Heart left ventricle (tissue), 13 donors: Measurements from ENCODE around the gene CMBL.
"Not testable (repeated sequence)": the region's sequence is repeated elsewhere in the genome, so short reads cannot be mapped to it uniquely, and the experiment has no call there.

ENCODE experiments used
- CTCF ChIP-seq, 12 donors: fragments of 200-600 bp; sonication (generic) in 4 of 12; IDR thresholded peaks; one replicate each; pipeline versions ENCODE4 v1.5.0 to v1.8.0; 2018 to 2022; ENCODE audit warnings: antibody characterized with exemption in 12 of 12, mild to moderate bottlenecking in 5 of 12
- POLR2A ChIP-seq, 2 donors: fragments of 450-650 bp; IDR thresholded peaks; one replicate each; pipeline ENCODE4 v1.6.1; 2017; ENCODE audit warnings: antibody characterized with exemption in 2 of 2, mild to moderate bottlenecking in 2 of 2, moderate library complexity in 2 of 2
- donor health status: ischemic (EF 13 %, LVEDD 7.1; RV severe dilation, severe dysfunction).
- donor health status: DM: no; HTN: yes; CAD: no.
- donor health status: DM: no; HTN: no; CAD: no.
- donor health status: ischemic (EF 25% LVEDD 6.9; RV normal size, moderate dysfunction).
- donor health status: ischemic (EF 25% LVEDD 5.7; RV mildly dilated, moderate dysfunction).
- donor health status: ischemic (EF 35%, LVEDD 5.7; RV mildly dilated, moderate dysfunction).
- donor health status: nonischemic (EF 11% LVEDD 7.7; RV severe dilation, severe dysfunction).
- donor health status: DM: yes; HTN: yes; CAD: no.
- donor health status: PGD.
- donor health status: ischemic (EF 29% LVEDD 5.4; RV normal size, mild dysfunction).
- donor health status: nonischemic (EF 23%, LVEDD 6.1; RV moderate dilation, normal function).

GRCh38 chr5:10272875-10273209, 34.9 kb downstream of the CMBL start:
- TF ChIP-seq CTCF, POLR2A (IDR thresholded peaks at IDR 0.05): not testable (repeated sequence)
